NCI-H510A (cell line): ENCODE measurements around the gene GALM.
"Not testable (repeated sequence)": the region's sequence is repeated elsewhere in the genome, so short reads cannot be mapped to it uniquely, and the experiment has no call there.

Experiments
- DNase-seq: peaks from one replicate; lab custom pipeline; 2025; lab: John Stamatoyannopoulos, UW

Gene GALM

DNA sequence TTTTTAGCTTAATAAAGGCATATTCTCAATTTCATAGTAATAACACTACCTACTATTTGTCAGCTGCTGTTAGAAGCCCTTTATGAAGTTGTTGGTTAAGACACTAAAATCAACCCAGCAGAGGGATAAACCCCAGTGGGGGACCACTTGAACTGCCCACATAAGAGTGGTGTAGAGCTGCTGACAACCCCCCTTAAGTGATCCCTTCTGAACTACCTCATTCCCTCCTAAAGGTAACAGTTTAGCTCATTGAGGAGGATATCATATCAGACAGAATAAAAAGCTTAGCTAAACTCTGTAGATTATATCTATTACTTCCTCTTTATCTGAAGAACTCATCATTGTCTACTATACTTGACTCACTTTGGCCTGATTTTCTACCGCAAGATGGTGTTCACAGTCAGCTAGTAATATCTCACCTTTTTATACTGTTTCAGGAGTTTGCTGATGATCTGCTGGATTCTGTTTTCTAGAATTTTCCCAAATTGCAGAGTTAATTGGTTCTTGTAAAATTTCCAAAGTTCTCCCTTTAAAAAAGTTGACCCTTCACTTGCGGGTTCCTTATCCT, 16.2 kb downstream of the GALM start:
- no peak for DNase-seq

DNA sequence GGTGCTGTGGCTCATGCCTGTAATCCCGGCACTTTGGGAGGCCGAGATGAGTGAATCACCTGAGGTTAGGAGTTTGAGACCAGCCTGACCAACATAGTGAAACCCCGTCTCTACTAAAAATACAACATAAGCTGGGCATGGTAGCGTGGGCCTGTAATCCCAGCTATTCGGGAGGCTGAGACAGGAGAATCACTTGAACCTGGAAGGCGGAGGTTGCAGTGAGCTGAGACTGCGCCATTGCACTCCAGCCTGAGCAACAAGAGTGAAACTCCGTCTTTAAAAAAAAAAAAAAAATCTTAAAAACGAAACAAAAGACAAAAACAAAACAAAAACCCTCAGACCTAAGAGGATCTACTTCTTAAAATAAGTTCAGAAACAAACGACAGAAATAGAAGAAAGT, 16.7 kb downstream of the GALM start:
- not testable (repeated sequence) for DNase-seq

DNA sequence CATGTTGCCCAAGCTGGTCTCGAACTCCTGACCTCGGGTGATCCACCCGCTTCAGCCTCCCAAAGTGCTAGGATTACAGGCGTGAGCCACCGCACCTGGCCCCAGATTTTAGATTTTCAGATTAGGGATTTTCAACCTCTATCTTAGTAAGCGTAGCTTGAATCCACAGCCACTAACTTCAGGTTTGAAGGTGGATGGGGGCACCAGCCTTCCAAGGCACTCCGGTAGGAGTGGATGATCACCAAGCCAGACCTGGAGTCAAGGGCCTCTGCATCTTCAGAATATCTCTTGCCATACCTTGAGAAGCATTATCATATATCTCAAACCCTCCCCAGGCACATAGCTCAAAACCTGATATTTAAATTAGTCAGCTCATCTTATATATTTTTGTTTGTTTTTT, 17.9 kb downstream of the GALM start:
- DNase-seq = no peak

DNA sequence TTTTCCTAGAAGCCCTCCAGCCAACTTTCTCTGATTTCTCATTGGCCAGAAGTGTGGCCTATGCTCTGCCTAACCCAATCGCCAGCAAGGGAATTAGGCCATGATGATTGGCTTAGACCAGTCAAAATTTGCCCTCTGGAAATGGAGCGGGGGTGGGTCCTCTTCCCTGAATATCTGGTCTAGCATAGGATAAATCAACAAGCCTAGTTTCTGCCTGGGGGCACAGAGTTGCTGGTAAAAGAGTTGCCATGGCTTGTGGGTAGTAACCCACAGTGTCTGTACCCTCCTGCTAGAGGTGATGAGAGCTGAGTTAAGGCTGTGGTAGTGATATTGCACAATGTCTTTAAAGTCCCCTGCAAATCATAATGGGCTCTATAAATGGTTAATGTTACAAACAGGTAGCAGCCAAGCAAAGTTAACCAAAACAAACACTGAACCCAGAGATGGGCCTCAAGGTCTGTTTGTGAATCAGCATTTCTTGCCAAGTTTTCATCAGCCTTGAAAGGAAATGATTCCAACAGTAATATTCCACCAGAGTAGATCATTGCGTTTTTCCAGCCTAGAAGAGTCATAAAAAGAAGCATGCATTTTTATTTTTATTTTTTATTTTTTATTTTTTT, 19.3 kb downstream of the GALM start:
- no peak for DNase-seq

DNA sequence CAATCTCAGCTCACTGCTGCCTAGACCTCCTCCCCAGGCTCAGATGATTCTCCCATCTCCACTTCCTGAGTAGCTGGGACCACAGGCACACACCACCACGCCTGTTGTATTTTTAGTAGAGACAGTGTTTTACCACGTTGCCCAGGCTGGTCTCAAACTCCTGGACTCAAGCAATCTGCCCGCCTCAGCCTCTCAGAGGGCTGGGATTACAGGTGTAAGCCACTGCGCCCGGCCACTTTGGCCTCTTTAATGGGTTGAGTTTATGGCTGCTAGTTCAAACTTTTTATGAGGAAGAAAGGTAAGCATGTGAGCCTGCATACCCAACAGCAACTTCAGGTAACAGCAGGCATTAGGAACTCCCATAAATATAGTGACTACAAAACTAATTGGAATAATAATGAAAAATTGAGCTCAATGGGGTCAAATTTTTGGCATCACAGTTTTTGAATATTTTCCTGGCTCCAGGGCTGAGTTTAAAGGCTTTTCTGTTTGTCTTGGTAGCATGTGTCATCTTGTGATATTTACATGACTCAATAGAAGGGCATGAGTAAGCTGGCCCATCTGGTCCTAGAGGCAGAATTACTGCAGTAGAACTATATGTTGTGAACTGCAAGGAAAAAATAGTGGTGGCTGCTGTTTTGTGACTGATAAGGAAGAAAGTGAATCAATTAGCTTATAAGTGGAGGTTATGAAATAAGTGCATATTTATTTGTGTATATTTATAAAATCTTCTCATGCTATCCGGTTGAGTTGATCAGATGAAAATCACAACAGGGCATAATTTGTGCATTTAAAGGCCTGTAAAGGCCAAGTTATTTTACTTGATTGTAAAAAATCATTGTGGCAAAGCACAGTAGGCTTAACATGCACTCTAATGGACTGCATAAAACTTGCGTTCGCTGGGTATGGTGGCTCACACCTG, 24.8 kb downstream of the GALM start:
- no peak for DNase-seq

DNA sequence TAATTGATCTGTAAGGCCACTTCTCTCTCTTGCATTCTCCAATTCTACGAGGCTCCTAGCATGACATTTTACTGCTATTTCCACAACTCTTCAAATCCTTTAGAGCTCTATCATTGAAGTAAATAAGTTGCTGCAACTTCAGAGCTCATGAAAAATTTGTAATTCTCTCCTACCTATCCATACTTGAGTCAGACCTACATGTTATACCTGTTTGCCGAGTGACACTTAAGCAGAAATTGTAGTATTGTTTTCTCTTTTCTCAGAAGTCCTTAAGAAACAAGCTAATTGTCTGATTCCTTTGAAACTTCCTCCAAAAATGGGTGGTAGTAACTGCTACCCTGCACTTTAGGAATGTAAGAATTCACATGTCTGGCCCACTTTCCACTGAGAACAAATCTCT, 26.1 kb downstream of the GALM start:
- no peak for DNase-seq

DNA sequence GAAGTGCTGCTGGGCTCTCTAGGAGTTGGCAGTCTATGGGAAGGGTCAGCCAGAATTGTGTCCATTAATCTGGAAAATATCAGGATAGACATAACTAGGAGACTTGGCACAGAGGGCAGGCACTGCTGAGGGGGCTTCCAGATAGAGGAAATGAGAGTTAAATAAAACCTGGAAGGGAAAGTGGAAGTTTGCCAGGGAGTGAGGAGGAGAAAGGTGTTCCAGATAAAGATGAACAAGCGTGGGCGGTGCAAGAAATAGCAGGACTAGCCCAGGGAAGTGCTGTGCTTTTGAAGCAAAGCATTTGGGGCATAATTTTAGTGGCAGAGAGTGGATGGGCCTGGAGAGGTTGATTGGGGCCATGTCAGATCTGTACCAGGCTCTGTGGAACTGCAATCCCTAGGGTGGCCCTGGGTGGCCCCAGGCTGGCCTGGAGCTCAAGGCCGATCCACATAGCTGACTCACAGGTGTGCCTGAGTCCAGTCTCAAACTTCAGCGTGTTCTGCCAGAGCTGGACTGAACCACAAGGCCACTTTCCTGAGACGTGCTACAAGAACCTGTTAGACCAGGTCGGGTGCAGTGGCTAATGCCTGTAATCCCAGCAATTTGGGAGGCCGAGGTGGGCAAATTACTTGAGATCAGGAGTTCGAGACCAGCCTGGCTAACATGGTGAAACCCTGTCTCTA, 26.9 kb downstream of the GALM start:
- DNase-seq = no peak

DNA sequence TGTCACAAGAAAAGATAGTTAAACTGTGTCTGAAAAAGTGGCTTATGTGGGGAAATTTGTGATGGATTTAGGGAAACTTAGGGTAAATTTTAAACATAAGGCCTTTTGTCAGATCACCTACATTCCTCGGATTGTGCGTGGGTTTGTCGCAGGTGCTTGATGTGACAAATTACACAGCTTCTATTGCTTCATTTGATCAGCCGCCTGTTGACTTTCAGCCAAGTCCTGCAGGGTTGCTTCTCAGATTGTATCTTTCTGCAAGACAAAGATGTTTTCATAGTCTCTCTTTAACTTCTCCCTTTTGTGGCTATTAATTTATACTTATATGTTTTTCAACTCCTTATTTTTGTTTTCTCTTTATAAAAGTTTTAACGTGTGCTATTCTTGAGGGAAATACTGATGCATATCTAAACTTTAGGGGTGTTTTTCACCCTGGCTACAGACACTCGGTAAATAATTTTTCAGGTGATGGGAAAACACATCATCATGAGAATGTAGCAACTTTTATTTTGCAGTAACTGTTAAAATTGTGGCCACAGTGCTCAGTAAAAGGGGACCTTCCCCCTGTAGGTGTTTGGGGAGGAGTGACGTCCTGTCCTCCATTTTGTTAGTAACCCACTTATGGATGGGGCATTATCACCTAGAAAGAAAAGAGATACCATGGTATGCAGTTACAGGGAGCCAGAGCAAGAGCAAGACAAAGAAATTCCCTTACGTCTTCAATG, 31.4 kb downstream of the GALM start:
- no peak for DNase-seq

DNA sequence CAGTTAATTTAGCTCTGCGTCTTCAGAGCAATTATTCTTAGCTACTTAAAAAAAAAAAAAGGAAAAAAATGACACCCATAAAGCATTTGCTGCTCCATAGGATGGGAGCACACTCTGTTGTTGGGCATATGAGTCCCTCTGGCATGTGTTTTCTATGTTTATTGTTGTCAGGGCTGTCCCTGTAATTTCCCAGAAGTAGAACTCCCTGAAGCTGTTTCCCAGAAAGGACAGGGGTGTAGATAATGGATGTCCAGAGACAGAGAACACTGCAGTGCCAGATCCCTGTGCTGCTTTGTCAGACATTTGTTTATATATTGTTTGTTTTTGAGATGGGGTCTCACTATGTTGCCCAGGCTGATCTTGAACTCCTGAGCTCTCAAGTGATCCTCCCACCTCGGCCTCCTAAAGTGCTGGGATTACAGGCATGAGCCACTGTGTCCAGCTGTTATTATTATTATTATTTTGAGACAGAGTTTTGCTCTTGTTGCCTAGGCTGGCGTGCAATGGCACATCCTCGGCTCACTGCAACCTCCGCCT, 32.6 kb downstream of the GALM start:
- no peak for DNase-seq

DNA sequence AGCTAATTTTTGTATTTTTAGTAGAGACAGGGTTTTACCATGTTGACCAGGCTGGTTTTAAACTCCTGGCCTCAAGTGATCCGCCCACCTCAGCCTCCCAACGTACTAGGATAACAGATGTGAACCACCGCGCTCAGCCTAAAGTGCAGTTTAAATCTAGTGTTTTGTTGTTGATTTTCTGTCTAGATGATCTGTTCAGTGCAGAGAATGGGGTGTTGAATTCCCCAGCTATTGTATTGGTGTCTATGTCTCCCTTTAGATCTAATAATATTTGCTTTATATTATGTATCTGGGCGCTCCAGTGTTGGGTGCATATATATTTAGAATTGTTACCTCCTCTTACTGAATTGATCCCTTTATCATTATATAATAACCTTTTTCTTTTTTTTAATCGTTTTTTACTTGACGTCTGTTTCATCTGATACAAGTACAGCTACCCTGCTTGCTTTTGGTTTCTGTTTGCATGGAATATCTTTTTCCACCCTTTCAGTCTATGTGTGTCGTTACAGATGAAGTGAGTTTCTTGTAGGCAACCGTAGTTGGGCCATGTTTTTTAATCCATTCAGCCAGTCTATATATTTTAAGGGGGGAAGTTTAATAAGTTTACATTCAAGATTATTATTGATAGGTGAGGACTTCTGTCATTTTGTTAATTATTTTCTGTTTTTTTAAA, 34.3 kb downstream of the GALM start:
- no peak for DNase-seq

DNA sequence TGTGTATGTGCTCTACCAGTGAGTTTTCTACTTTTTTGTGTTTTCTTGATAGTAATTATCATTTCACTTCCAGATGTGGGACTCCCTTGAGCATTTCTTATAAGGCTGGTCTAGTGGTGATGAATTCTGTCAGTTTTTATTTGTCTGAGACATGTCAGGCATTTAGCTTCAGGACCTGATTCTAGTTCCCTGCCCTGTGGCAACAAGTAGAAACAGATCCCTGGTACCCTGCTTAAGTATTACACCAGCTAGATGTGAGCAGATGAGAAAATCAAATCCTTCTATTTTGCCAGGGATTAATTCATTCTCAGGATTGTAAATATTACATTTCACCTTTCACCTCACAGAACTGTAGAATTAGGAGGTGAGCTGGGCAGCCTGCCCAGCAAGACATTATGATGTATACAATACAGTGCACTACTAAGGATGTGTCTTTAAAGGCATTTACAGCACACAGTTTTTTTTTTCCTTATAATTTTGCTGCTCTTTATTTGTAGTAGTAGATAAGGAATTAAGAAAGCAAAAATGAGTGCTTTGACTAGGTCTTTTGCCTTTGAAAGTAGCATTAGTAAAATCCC, 35.1 kb downstream of the GALM start:
- DNase-seq = no peak

DNA sequence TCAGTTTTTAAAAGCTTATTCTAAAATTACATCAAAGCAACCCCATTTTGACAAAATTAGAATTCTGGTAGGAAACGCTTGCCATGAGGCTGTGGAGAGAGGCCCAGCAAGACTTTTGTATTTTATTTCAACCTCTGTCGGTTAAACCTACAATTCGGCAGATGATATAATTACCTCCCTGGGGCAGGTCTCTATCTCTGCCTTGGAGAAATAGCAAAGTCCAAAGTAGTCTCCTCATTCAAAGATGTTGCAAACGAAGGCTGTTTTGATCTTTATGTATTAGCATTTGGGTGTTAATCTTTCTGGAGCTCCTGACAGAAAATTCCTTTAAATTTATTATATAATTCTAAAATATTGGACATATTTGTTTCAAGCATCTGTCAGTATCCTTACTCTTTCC, 35.6 kb downstream of the GALM start:
- no peak for DNase-seq

DNA sequence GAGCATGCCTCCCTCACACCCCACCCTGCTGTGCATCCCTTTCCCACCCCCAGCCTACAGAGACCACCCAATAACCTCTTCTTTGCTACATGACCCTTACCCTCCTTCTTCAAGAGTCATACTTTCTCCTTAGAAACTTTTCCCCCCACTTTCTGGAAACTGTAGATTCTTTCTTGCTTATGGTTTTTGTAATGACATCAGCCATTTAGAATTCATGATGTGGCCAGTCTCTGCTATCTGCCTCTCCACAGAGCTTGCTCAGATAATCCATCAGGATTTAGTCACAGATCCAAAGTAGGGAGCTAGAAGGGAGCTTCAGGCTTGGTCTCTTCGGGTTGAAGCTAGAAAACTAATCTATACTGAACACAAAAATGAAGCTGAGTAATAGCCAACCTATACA, 36.5 kb downstream of the GALM start:
- no peak for DNase-seq

DNA sequence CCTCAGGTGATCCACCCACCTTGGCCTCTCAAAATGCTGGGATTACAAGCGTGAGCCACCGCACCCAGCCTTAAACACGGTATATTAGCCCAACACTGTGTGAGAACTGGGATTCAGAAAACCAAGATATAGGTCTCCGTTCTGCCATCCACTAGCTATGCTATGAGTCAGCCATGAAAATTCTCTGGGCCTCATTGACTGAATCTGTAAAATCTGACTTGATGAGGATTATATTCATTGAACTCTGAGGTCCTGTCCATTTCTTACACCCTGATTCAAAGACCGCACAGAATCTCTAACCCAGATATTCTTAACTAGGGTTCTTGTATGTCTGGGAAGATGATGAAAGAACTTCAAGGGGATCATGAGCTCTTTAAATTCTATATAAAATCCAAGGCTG, 37.4 kb downstream of the GALM start:
- not testable (repeated sequence) for DNase-seq

DNA sequence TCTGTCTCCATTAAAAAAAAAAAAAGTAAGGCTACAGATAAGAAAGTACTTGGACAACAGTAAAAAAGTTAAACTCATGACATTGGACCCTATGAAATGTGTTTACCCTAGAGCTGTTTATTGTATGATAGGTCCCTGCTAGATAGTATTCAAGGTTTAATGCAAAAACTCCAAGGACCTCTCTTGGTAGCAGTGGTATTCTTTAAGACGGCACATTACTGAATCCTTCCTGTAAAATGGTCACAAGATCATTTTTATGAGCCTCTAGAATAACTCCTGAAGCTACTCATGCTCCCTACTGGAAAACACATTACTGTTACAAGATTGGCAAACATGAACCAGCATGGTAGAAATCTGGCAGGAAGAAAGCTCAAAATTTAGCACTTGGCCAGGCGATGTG, 38.8 kb downstream of the GALM start:
- no peak for DNase-seq

DNA sequence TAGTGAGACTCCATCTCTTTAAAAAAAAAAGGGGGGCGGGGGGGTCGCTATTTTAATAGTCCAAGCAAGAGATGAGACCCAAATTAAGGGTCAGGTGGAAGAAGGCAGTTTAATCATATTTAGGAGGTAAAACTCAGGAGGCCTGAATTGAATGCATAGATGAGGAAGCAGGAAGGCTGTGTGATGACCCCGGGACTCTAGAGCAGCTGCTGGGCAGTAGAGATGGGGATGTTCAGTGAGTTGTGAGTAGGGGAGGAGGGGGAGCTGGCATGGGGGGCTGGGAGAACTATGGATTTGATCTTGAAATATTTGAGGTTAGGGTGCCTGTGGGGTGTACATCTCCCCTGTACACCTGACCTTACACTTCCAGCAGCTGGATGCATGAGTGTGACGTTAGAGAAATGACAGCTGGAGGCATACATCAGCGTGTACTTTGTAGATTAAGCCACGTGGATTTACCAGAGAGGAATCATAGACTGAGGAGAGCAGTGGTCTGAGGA, 41.0 kb downstream of the GALM start:
- no peak for DNase-seq

DNA sequence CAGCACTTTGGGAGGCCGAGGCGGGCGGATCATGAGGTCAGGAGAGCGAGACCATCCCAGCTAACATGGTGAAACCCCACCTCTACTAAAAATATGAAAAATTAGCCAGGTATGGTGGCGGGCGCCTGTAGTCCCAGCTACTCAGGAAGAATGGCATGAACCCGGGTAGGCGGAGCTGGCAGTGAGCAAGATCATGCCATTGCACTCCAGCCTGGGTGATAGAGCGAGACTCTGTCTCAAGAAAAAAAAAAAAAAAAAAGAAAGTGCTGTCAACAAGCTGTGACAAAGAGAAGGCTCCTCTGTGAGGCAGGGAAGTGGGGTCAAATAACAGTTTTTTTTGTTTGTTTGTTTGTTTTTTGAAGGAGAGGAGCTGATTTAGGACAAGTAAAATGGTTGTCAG, 42.6 kb downstream of the GALM start:
- DNase-seq = not testable (repeated sequence)

DNA sequence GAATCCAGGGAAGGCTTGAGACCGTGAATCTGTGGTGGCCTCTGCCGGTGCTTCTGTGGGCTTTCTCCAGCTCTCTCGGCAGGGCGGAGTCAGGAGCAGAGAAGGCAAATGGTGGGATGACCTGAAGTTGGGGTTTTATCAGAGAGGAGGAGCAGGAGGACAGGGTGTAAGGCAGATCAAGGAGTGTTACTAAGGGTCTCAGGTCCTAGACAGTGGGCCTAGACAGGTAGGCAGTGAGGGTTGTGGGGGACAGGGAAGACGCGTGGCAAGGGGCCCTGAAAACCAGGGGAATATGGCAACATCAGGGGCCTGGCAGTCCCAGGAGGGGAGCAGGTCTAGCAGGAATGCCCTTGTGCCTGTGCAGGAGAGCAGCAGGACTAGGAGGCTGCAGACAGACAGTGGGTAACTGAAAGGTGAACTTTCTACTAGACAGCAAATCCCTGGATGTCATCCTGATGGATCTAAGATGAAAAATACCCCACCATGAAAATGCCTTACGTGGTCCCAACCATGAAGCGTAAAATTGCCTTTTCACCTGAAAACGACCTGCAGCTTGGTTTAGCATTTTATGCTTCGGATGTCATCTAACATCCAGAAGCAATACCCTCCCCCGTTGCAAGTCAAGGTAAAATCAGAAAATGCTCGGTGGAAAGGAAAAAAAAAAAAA, 43.1 kb downstream of the GALM start:
- no peak for DNase-seq

DNA sequence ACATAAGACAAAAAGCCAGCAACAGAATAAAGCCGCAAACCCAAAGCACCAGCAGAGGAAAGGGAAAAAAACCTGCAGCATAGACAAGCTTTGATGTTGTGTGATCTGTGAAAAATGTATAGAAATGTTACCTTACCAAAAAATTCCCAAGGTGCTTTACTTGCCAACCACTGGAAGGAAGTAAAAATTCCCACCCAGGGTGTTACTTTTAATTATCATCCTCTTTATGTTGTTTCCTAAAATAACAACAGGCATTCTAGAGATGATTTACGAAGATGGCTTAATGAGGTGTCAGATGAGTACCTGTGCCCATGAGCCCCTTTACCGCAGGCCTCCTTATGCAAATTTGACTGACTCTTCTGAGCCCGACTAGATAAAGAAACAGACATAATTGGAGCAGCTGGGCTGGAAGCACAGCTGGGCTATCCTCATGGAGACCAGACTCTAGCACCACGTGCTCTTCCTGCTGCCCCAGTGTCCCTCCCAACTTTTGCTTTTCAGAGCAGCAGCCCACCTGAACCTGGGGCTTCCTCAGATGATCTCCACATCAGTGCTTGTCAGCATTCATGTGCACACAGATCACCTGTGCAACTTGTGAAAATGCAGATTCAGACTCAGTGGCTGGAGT, 43.8 kb downstream of the GALM start:
- no peak for DNase-seq

DNA sequence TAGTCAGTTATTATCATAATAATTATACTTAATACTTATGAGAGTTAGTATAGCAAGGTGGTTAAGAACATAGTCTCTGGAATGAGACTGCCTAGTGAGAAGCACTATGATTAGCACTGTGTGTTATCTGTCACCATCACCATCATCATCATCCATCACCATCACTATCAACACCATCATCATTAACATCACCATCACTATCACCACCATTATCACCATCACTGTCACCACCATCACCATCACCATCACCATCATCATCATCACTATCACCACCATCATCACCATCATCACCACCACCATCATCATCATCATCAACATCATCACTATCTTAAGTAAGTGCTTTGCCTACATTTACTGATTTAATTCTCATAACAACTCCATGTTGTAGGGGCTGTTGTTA, 45.6 kb downstream of the GALM start:
- DNase-seq = no peak
